ENCODE measurements around the gene ADISSP. TPM values are rescaled to one million over a fixed set of nuclear protein-coding genes. Genes with fewer than 3 reads are reported as not detected.

The ADISSP gene
- total RNA-seq, 2 donors from 2014 or later: 11.2 to 26.7 TPM

DNA sequence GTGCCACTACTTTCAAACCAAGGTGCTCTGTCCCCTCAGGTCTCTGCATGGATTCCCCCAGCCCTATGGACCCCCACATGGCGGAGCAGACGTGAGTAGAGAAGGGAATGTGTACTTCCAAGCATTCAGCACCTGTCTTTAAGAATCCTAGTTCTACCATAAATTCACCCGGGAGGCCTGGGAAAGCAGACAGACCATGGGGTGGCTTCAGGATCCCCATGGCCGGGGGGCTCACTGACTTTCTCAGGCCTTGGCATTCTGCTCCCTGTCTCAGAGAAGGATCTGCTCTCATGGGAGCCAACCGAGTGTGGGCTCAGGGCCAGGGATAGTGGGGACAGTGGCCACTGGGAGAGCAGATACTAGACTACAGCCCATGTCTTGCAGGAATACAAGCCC, 30.8 kb upstream of the ADISSP start:
- H3K36me3 ChIP-seq (replicated peaks in 1 of 2; ENCODE audit: insufficient read depth in 1 of 2, low read depth in 2 of 2): no peaks in the 10 kb centered on the region

GRCh38 chr20:3797592-3798372, 30.2 kb upstream of the ADISSP start:
- WGBS, 2 donors: 82 to 87% methylated on average over 19 of the region's 19 CpGs
- H3K36me3 ChIP-seq (replicated peaks in 1 of 2; ENCODE audit: insufficient read depth in 1 of 2, low read depth in 2 of 2): no peaks in the 10 kb centered on the region
- peaks cover 26% of the 10 kb centered on the region for H3K4me1 ChIP-seq
- H3K9me3 ChIP-seq: no peaks in the 10 kb centered on the region
- no peaks in the 10 kb centered on the region for H3K27me3 ChIP-seq
- intact Hi-C loops (cut with DNase I): no loop called here
- TF ChIP-seq CTCF (IDR thresholded peaks at IDR 0.05): no peak
- no peak for TF ChIP-seq POLR2A (IDR thresholded peaks at IDR 0.05)
- no peak overlapping the region for H3K27ac ChIP-seq
- H3K4me3 ChIP-seq: no peak overlapping the region
- DNase-seq: no peak
- no peak for ATAC-seq

More for the DNA sequence above, 30.8 kb upstream of the ADISSP start:
- intact Hi-C loops (cut with DNase I): no loop called here
- WGBS, 2 donors: 71 to 86% methylated on average over 3 to 5 of the region's 5 CpGs
- Histone ChIP-seq H3K9me3 (no peaks in the 10 kb centered on the region), H3K4me3 (no peak overlapping the region), H3K4me1 (peaks cover 28% of the 10 kb centered on the region), H3K27ac (no peak overlapping the region), H3K27me3 (no peaks in the 10 kb centered on the region)
- no peak for DNase-seq
- ATAC-seq: no peak
- no peak for TF ChIP-seq POLR2A (IDR thresholded peaks at IDR 0.05)
- no peak for TF ChIP-seq CTCF (IDR thresholded peaks at IDR 0.05)

- no peak for DNase-seq
- H3K4me3 ChIP-seq: no peak overlapping the region
- intact Hi-C loops (cut with DNase I): no loop called here
Measured at GRCh38 chr20:3797226-3797545, 29.6 kb upstream of the ADISSP start.

GRCh38 chr20:3796477-3797225, 29.1 kb upstream of the ADISSP start:
- H3K27me3 ChIP-seq: no peaks in the 10 kb centered on the region
- ATAC-seq: no peak
- H3K9me3 ChIP-seq: no peaks in the 10 kb centered on the region
- H3K4me1 ChIP-seq: peaks cover 21% of the 10 kb centered on the region
- intact Hi-C loops (cut with DNase I): no loop called here
- H3K27ac ChIP-seq: peak overlapping the region in 3 of 4 donors; percentile 88 to 92 (median 90)
- no peak for DNase-seq
- TF ChIP-seq CTCF (IDR thresholded peaks at IDR 0.05): no peak
- no peak for TF ChIP-seq POLR2A (IDR thresholded peaks at IDR 0.05)
- WGBS, 2 donors: 15 to 68% methylated on average over 4 to 31 of the region's 33 CpGs
- H3K36me3 ChIP-seq (replicated peaks in 1 of 2; ENCODE audit: insufficient read depth in 1 of 2, low read depth in 2 of 2): no peaks in the 10 kb centered on the region
- peak overlapping the region; percentile 14 to 77 for H3K4me3 ChIP-seq

More at GRCh38 chr20:3797226-3797545, 29.6 kb upstream of the ADISSP start:
- Histone ChIP-seq H3K27me3 (no peaks in the 10 kb centered on the region), H3K36me3 (replicated peaks in 1 of 2; ENCODE audit: insufficient read depth in 1 of 2, low read depth in 2 of 2) (no peaks in the 10 kb centered on the region), H3K27ac (no peak overlapping the region), H3K4me1 (peaks cover 21% of the 10 kb centered on the region), H3K9me3 (no peaks in the 10 kb centered on the region)
- no peak for TF ChIP-seq CTCF (IDR thresholded peaks at IDR 0.05)
- WGBS, 2 donors: 90 to 93% methylated on average over 5 of the region's 5 CpGs
- no peak for ATAC-seq

Measured in body of pancreas (tissue), 4 donors.